Ovary (tissue), 3 donors: ENCODE measurements around the gene MSH3.

Source experiments
- EP300 ChIP-seq: sonication (generic); formaldehyde crosslinking; IDR thresholded peaks from one replicate; pipeline ENCODE4 v1.6.1; 2017; ENCODE audit warnings: antibody characterized with exemption
- TF ChIP-seq, protein P1 (sequence below), 3 donors: fragments of 450-650 bp in 2 of 3; fragments of 200-600 bp in 1 of 3; IDR thresholded peaks; one replicate each; pipeline versions ENCODE4 v1.5.1 to v1.8.0; 2016 to 2022; ENCODE audit warnings: antibody characterized with exemption in 3 of 3, mild to moderate bottlenecking in 1 of 3
- donor health status: DM: no; HTN: no; CAD: no.

DNA sequence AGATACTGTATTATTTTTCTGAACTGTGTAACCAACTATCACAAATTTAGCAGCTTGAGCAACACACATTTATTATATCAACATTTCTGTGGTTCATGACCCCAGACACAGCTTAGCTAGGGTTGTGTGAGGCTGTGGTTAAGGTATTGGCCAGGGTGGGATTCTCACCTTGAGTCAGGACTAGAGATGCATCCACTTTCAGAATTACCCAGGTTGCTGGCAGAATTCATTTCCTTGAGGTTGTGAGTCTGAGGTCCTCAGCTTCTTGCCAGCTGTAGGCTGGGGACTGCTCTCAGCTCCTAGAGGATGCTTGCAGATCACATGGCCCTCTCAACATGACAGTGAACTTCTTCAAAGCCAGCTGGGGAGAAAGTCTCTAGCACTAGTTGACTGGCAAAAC is 183.2 kb downstream of the MSH3 start:
- TF ChIP-seq, protein P1, sequence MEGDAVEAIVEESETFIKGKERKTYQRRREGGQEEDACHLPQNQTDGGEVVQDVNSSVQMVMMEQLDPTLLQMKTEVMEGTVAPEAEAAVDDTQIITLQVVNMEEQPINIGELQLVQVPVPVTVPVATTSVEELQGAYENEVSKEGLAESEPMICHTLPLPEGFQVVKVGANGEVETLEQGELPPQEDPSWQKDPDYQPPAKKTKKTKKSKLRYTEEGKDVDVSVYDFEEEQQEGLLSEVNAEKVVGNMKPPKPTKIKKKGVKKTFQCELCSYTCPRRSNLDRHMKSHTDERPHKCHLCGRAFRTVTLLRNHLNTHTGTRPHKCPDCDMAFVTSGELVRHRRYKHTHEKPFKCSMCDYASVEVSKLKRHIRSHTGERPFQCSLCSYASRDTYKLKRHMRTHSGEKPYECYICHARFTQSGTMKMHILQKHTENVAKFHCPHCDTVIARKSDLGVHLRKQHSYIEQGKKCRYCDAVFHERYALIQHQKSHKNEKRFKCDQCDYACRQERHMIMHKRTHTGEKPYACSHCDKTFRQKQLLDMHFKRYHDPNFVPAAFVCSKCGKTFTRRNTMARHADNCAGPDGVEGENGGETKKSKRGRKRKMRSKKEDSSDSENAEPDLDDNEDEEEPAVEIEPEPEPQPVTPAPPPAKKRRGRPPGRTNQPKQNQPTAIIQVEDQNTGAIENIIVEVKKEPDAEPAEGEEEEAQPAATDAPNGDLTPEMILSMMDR (IDR thresholded peaks at IDR 0.05), result no peak
- TF ChIP-seq EP300, result no peak
